GM12875 (cell line): ENCODE results near the gene LSS.

Experiments used
- H3K4me3 ChIP-seq: one replicate; pipeline ENCODE4 v1.5.1; 2011; ENCODE audit warnings: low read depth, low read length, control low read depth
- TF ChIP-seq, protein P1 (sequence below): IDR thresholded peaks from 2 replicates; pipeline ENCODE4 v1.5.1; 2011; ENCODE audit warnings: low read depth, mild to moderate bottlenecking, control low read depth, inconsistent platforms, low read length, moderate library complexity, borderline replicate concordance; ENCODE audit not compliant: insufficient read depth

Gene LSS

DNA sequence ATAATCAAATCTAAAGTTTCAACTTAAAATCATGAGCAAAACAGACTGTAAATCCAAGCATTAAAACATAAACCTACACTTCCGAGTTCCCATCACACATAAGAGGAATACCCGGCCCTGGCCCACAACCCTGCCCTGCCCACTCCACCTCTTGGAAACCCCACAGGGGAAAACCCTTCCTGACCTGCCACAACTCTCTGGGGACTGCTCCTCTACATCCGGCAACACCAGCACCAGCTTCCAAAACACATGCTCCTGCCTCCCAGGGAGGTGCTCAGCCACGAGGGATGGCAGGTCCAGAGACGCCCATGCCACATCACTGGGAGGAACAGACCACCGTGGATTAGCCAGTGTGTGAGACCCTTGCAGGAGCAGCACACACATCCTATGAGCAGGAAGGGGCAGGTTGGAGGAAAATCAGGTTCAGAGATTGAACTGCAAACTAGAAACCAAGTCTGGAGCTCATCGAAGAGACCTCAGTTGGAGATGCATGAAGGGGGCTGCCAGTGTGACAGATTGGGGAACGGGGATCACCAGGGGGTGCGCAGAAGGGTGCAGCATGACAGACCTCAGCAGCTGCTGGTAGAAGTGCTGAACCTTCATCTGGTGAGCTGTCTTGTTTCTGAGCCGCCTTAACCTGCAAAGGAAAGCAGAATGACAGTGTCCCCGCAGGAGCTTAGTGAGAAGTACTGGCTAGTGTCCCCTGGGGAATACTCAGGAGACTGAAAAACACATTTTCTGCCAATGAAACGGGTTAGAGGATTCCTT, 25.8 kb upstream of the LSS start:
- TF ChIP-seq, protein P1, sequence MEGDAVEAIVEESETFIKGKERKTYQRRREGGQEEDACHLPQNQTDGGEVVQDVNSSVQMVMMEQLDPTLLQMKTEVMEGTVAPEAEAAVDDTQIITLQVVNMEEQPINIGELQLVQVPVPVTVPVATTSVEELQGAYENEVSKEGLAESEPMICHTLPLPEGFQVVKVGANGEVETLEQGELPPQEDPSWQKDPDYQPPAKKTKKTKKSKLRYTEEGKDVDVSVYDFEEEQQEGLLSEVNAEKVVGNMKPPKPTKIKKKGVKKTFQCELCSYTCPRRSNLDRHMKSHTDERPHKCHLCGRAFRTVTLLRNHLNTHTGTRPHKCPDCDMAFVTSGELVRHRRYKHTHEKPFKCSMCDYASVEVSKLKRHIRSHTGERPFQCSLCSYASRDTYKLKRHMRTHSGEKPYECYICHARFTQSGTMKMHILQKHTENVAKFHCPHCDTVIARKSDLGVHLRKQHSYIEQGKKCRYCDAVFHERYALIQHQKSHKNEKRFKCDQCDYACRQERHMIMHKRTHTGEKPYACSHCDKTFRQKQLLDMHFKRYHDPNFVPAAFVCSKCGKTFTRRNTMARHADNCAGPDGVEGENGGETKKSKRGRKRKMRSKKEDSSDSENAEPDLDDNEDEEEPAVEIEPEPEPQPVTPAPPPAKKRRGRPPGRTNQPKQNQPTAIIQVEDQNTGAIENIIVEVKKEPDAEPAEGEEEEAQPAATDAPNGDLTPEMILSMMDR, result no peak
- no peak overlapping the region for H3K4me3 ChIP-seq

DNA sequence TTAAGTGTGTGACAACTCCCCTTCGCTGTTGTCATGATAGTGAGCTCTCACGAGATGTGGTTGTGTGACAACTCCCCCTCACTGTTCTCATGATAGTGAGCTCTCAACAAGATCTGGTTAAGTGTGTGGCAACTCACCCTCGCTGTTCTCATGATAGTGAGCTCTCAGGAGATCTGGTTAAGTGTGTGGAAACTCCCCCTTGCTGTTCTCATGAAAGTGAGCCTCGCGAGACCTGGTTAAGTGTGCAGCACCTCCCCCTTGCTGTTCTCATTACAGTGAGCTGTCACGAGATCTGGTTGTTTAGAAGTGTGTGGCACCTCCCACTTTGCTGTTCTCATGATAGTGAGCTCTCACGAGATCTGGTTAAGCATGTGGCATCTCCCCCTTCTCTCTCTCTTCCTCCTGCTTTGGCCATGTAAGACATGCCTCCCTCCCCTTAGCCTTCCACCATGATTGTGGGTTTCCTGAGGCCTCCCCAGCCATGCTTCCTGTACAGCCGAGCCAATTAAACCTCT, 25.1 kb upstream of the LSS start:
- TF ChIP-seq, protein P1, result no peak
- H3K4me3 ChIP-seq, result no peak overlapping the region

DNA sequence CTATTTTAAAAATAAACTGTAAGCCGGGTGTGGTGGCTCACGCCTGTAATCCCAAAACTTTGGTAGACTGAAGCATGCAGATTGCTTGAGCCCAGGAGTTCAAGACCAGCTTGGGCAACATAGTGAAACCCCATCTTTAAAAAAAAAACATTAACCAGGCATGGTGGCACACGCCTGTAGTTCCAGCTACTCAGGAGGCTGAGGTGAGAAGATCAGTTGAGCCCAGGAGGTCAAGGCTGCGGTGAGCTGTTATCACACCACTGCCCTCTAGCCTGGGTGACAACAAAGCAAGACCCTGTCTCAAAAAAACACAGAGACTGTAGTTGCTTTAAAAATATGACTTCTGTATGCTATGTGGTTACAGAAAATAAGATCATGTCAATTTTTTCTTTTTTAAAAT, 24.3 kb upstream of the LSS start:
- H3K4me3 ChIP-seq, result no peak overlapping the region
- TF ChIP-seq, protein P1, result no peak

DNA sequence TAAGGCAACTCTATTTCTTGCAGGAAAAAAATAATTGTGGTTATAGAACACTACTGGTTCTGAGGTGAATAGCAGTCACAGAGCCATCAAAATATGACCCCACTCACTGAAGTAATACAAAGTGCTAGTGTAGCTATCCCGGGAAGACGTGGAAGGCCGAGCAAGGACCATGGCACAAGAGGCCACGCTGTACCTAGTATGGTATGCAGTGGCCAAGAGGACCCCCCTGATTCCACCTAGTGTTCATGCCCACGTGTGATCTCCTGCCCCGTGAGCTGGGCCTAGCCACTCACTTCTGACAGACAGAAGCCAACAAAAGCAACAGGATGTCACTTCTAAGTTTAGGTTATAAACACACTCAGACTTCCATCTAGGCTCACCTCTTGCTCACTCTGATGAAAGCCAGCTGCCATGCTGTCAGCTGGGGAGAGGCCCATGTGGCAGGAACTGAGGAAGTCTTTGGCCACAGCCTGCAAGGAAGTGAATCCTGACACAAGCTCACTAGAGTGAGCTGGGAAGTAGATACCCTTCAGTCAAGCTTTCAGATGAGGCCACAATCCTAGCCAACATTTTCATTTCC, 21.7 kb upstream of the LSS start:
- no peak overlapping the region for H3K4me3 ChIP-seq
- TF ChIP-seq, protein P1, result no peak

DNA sequence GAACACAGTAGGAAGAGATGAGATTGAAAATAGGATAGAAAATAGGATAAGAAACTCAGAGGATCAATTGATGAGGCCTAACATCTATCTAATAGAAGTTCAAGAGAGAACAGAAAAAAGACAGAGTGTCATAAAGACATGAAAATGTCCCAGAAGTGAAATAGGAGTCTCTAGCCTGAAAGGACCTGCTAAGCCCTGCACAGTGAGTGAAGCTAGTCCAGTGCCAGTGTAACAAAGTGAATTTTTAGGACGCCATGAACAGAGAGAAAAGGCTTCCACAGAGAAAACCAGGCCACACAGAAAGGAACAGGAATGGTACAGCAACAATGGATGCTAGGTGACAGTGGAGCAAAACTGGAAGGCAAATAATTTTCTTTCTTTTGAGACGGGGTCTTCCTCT, 20.3 kb upstream of the LSS start:
- TF ChIP-seq, protein P1, result no peak
- H3K4me3 ChIP-seq, result no peak overlapping the region

DNA sequence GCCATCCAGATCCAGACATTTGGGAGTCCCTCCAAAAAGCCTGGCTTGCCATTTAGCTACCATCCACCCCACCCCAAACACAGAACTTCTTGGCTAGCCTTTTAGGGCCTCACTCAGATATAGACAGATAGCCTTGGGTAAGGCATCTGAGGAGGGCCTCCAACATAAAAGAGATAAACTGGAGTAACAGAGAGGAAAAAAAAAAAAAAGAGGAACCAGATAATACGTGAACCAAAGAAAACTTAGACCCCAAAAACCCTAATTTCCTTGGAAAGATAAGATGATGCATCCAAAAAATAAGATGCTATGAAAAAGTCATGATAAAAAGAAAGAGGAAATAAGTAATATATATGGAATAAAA, 19.8 kb upstream of the LSS start:
- TF ChIP-seq, protein P1, result no peak
- no peak overlapping the region for H3K4me3 ChIP-seq

DNA sequence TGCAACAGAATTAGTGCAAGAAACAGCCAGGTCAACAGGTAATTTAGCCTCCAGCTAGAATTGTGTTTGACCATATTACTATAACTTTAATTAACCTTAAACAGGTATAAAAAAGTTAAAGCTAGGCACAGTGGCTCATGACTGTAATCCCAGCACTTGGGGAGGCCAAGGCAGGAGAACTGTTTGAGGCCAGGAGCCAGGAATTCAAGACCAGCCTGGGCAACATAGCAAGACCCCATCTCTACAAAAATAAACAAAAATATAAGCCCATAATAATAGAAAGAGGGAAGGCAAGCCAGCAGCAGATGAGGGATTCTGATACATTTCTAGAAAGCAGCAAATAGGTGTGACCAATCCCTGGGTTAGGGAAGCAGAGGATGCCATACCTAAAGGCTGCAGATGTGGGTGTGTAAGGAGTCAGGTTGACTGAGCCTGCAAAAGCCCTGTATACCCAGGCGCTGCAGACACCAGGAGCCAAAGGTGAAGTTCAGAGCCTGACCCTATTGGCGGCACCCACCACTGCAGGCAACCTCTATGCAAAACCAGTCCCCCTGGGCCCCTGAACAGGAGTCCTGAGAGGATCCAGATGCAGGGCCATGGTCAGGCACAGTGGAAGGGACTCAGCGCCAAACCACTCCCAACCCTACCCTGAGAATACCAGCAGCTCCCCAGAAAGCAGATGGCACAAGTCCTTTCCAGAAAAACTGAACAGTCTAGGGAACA, 19.3 kb upstream of the LSS start:
- TF ChIP-seq, protein P1, result no peak
- H3K4me3 ChIP-seq, result no peak overlapping the region
